NCI-H526 (cell line): ENCODE measurements around the gene CIPC.

Experiments
- DNase-seq, 2 experiments: peaks; one replicate each; lab custom pipeline; 2025; lab: John Stamatoyannopoulos, UW

CIPC gene, protein sequence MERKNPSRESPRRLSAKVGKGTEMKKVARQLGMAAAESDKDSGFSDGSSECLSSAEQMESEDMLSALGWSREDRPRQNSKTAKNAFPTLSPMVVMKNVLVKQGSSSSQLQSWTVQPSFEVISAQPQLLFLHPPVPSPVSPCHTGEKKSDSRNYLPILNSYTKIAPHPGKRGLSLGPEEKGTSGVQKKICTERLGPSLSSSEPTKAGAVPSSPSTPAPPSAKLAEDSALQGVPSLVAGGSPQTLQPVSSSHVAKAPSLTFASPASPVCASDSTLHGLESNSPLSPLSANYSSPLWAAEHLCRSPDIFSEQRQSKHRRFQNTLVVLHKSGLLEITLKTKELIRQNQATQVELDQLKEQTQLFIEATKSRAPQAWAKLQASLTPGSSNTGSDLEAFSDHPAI

DNA sequence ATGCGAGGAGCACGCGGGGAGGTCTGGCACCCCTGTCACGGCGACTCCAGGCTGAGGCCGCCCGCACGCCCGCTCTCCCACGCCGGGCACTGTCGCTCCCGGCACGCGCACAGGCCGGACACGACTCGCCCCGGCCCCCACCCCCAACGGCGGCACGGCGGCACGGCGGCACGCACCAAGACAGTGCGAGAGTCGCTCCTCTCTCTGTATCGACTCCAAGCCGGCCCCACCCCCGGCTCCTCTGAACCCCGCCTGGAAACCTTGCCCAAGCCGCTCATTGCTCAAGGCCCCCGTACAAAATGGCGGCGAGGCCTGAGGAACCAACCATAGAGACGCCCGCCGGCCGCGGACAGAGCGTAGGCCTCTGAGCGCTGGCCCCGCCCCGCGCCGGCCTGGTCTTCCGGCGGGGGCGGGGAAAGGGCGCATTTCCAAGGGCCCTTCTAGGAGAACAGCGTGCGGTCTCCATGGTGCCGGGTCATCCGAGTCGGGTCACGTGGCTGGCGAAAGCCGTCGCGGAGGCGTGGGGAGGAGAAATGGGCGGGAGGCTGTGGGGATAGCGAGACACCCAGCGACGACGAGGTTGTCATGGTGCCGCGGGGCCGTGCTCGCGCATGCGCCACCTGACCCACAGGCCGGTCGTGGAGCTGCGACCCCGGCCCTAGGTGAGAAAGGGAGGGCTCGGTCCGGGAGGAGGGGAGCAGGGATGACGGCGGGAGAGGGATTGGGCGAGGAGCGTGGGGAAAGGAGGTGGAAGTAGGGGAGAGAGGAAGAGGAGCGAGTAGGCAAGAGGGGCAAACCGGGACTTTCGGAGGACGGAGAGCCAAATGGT lies at the start of gene CIPC:
TSS of gene CIPC (plus strand) at position 559 of the 829 bp plus-strand sequence. CDS start 7,451 bp downstream, outside the sequence.
- peak; percentile 96 to 99 for DNase-seq

DNA sequence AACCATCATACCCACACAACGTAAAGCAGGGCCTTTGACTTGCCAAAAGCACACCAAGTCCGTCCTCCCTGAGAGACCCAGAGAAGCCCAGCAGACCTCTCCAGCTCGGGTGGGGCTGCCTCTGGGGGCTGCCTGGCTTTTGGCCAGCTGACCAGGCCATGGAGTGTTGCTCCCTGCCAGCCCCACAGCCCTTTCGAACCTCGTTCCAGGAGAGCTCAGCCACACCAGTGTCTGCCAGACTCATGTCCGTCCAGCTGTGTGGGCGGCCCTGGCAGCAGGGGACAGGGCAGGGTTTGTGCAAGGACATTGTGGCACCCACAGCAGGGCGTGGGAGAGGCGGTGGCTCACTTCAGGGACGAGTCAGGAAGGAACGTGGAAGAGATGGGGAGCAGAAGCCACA lies 46.9 kb upstream of the CIPC start:
- DNase-seq: no peak

DNA sequence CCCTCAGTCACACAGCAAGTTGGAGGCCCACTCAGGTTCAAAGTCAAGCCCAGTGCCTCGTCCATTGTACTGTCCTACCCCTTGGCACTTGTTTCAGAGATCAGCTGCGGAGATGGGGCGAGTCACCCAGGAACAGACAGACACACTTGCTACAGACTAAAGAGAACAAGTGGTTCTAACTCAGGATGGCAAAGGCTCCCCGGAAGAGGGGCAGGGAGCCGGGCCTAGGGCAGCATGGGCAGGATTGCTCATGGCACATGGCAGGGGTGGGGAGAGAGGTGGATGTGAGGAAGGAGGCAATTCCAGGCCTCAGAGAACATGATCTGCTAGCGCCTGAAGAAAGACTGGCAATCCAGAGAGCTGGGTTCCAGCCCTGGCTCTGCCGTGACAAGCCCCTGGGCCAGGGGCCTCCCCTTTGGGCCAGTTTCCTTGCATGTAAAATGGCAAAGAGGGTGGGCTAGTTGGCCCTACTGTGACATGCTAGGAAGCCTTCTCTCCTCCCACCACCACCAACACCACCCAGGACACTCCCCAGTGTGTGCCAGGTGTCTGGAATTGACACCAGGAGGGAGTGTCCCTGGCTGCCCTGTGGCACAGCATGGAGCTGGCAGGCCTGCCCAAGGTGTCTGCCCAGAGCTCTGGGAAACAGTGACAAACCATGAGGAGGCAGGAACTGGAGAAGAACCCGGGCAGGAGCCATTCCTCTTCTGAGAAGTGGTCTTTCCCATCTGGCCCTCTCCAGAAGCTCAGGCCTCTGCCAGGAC lies 45.6 kb upstream of the CIPC start:
- DNase-seq: no peak

DNA sequence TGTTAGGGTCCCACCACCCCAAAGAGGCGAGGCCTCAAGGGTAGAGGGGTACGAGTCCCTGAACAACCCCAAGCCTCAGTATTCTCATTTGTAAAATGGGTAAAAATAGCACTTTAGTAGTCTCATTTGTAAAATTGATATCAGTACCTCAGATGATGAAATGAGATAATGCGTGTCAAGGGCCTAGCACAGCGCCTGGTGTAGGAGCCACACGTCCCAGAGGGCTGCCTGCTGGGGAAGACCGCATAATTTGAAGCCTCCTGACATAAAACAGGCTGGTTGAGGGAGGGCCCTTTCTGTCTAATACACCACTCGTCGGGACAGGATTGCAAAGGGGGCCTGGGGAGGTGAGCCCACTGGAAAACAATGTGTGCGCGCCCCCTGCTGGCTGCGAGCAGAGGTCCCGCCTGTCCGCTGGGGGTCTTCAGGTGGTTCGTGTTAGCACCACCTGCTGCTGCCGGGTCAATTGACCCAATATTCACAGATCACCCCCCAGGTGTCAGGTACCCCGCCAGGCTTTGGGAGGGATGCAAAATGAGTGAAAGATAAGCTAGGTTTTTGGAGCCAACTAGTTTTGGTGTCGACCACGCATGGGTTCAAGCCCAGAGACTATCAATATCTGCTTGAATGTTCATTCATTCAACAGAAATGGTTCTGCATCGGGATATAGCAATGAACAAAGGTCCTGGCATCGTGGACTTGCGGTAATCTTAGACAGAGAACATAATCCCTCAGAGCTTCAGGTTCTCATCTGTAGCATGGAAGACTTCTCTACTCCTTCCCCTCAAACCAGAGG lies 44.8 kb upstream of the CIPC start:
- DNase-seq: peak; percentile 76 to 91

DNA sequence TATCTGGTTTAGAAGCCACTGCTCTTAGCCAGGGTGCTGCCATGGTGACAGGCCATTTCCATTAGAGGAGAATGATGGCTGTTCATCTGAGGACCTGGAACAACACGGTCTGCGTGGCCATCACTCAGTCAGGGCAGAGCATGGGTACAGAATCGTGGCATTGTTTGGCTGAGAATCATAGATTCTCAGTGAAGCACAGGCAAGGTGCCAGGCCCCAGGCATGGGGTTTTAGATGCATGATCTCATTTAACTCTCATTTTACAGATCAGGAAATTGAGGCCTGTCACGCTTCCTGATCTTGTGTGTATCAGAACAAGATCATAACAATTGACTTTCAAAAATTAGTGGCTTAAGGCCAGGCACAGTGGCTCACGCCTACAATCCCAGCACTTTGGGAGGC lies 42.8 kb upstream of the CIPC start:
- DNase-seq: no peak

DNA sequence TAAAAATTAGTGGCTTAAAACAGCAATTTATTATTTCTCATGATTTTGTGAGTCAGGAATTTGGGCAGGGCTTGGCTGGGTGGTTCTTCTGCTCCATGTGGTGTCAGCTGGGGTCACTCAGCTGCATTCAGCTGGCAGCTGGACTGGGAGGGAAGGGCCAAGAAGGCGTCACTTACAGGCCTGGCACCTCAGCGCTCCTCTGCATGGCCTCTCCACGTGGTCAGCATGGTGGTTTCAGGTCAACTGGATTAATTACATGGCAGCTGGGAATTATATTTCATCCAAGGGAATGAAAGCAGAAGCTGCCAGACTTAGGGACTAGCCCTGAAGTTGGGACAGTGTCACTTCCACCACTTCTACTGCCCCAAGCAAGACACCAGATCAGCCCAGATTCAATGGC lies 42.1 kb upstream of the CIPC start:
- no peak for DNase-seq

DNA sequence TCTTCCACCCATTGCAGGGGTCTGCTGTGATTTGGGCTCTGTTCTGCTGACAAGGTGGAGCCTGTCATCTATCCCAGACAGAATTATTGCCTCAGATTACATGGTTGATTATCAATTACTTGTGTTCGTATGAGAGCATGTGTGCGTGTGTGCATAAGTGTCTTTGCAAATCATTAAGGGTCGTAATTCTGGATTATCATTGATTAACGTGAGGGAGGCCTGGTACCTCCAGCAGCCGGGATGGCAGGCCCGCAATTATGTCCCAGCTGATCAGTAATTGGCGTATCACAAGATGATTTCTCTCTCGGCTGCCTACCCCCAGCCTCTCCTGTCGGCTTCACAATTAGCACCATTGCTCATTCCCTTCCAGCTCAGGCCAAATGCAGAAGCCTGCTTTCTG lies 39.9 kb upstream of the CIPC start:
- DNase-seq: no peak

DNA sequence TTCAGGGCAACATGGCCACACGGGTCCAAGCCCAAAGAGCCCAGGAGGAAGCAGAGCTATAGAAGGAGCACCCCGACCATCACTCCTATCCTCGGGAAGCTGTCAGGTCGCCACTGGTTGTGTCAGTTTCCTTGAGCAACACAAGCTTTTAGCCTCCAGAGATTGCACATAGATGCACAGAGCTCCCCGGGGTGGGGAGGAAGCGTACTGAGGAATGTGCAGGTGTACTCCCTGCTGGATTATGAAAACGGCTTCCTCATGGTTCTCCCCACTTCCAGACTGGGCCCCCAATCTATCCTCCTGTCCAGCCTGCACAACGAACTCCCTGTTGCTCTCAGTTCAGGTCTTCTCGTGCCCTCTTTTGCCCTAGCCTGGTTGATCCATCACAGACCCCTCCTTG lies 39.3 kb upstream of the CIPC start:
- DNase-seq: no peak

DNA sequence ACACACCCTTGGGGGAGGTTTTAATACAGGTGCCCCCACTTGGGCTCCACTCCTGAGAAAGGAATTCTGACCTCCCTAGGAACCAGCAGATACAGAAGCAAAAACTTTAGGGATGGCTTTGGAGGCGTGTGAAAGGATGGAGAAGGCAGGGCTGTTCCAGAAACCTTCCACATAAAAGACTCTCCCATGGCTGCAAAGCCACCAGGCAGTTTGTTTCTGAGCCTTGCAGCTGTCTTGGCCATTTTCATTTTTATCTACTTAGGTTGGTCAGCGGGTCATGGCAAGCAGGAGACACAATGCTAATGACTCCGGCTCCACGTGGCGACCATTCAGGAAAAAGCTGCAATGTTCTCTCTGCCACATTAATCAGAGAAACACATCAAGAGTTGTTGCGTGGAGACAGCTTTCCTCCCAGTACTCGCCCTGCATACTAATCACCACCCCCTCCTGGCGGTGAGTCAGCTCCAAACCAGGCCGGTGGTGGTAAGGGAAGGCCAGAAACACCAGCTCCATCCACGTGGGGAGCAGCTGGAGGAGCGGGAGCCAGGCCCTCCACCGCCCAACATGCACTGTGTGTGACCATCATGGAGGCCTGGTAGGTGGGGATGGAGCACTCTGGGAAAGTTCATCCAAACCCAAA lies 38.7 kb upstream of the CIPC start:
- peak; percentile 50 to 66 for DNase-seq

DNA sequence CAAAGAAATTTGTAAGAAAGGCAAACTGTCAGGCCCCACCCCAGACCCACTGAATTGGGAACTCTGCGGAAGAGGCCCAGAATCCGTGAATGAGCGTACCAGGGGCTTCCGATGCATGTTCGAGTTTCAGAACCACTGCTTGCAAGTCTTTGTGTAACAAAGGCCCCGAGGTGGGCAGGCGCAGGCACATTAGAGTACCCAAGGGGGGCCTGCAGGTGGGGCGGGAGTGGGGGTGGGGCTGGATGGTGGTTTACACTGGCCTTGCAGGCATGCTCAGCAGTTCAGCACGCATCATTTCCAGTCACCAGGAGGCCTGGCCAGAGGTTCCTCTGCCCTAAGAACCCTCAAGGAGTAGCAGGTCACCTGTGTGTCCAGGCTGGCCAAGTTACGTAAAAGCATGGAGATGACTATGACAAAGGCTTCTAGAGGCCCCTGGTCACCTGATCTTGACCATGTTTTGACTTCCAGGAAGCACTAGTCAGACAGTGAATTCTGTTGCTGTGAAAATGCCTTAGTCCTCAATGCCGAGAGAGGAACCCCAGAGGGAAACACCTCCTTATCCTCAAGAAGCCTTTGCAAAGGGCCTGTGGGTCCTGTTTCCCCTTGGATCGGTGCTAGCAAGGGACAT lies 36.3 kb upstream of the CIPC start:
- no peak for DNase-seq

DNA sequence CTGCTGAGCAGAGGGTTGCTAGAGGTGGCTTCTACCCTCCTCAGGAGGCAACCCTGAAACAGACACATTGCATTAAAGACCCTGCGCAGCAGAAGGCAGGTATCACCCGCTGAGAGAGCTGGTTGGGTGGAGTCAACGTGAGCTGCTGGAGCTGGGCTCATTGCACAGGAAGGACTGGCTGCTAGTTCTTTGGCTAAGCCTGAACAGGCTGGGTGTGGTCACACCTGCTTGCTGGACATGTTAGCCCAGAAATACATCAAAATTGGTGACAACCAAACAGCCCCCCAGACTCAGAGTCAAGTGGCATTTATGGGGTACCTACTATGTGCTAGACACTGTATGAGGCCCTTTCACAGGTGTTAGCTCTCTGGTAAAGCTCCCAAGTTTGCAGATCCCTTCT lies 35.8 kb upstream of the CIPC start:
- DNase-seq: no peak

DNA sequence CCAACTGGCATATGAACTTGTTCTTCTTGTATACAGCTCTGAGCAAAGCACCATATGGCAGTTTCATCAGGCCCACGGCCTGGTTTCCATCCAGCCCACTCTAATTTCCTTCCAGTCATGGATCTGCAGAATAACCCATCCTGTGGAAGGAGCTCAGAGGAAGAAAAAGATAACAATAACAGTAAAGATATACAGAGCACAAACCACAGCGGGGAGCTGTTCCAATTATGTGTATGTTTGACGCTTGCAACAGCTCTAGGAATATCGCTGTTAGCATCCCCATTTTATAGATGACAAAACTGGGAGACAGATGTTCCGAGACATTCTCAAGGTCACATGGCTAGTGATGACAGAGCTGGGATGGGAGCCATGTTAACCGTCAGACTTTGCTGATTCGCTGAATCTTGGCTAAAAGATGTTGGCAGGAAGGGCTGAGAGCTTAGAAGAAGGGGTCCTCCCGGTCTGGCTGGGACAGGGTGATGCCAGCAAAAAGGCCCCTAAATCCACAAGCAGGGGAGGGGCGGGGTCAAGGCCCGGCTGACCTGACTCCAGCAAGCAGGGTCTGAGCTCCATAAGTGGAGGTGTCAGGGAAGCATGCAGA lies 34.4 kb upstream of the CIPC start:
- DNase-seq: no peak

DNA sequence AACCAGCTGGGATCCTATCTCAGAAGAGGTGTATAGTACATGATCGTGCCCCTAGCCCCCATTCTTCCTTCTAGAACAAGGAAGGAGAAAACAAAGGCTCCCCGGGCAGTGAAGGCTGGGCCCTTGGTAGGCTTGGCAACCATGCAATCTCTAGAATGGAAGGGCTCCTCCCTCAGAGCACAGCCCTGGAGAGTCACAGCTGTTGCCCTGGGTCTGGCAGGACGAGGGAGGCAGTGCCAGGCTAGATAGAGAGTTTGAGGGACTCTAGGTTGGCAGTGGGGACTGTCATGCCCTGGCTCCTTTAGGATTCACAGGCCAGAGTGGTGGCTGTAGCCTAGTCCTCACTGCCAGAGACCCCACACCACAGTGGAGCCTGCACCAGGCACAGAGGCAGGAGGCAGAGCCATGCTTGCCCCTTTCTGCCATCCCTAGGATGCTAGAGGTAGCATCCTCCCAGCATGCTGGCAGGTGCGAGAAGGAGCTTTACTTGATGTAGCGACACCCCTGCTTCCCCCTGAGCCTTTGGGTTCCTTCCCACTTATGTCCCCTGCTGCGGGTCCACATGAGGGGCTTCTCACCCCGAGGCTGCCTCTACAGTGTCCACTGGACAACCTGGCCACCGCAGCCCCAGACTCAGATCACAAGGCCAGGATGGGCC lies 33.4 kb upstream of the CIPC start:
- no peak for DNase-seq

DNA sequence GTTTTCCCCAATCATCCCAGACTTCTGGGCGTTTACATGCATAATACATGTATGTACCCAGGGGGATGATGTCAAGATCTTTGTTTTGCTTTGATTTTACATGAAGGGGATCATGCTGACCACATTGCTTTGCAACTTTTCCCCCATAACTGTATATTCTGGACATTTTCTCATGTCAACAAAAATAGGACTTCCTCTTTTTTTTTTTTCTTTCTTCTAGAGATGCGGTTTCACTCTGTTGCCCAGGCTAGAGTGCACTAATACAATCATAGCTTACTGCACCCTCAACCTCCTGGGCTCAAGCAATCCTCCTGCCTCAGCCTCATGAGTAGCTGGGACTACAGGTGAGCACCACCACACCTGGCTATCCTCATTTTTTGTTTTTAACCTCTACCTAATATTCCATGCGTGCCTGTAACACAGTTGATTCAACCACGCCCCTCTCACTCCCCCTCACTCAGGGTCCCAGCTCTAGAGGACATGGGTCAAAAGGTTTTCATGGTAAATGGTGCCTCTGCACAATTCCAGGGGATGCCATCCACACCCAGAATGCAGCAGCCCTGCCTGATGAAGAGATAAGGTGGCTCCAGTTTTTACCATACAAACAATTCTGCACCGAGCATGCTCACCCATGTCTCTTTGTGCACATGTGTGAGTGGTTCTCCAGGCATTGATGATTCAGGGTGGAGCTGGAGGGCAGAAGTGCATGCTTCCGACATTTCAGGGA lies 32.0 kb upstream of the CIPC start:
- no peak for DNase-seq

DNA sequence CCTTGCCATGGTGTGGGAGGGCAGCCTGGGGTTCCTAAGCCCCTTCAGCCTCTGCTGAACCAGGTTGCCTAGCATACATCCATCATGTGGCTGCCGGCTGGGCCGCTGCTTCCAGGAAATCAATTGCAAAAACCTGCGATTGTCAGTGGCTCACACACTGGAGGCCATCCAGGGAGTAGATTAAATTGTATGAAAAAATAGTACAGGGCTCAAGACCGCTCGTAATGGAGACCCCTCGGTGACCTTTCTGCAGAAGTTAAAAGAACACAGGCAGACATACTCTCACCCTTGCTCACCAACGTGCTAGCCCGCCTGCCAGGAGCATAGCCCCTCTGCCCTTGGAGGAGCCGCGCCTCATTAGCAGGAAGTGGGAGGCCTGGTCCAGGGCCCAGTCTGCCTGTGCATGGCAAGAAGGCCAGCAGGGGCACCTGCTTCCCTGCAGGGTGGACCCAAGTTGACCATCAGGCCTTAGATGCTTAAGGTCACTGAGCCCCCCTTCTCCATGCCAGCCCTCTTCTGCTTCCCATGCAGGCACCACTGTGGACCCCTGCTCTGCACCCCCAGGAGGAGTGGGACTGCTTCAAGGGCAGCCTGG lies 31.4 kb upstream of the CIPC start:
- DNase-seq: no peak

DNA sequence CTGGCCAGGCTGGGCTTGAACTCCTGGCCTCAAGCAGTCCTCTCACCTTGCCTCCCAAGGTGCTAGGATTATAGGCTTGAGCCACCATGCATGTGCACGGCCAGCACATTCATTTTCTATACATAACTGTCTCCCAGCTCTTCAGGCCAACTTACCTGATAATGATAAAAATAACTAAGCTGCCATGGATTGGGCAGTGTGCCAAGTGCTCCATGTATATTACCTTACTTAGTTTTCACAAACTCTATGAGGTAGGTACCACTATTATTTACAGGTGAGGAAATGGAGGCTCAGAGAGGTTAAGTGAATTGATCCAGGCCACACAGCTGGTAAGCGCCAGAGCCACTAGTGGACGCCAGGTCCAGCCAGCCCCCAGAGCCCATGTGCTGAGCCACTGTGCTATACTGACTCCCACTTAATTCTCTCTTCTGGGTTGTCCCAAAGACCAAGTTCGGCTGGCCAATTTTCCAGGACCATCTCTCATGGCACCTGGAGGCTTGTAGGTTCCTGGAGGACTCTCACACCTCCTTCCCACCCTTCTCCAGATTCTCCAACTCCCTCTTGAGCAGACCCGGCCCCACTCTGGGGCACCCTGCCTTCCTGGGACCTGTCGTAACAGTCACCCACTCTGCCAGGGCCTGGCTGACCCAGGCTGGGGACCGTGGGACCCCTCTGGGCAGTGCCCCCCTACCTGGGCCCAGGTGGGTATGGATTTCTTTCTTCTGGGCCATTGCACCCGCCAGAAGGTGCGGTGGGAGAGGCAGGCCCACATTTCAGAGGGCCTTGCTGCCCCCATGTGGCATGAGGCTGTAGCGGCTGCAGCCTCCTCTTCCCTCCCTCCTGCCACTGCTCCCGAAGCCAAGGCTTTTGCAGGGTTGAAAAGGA lies 30.2 kb upstream of the CIPC start:
- peak; percentile 37 to 81 for DNase-seq

DNA sequence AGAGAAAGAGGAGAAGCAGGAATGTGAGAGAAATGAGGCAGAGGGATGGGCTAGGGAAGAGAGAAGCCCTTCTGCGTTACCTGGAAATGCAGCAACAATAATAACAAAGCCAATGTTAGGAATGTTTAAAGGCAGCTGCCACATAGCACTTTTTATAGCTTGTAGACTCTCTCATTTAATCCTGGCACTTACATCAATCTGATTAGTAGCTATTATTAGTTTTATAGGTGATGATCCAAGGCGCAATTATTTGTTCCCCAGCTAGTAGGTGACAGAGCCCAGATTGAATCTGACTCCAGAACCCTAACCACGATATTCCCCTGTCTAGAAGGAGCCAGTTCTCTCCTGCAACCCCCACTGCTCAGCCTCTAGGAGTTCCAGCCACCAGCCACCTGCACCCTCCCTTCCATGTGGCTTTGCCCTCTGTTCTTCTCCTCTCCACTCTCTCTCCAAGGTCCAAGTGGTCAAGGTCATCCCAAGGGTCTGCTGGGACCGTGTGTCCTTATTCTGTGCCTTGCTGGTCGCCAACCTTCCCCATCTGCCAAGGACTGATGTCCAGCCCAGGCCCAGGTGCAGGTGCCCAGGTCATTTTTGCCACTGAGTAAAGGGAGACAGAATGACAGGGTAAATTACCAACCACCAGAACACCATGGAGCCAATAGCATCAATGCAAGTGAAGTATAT lies 29.4 kb upstream of the CIPC start:
- DNase-seq: no peak
